Measurements from ENCODE around the gene ATP10A. TPM values are rescaled to one million over a fixed set of nuclear protein-coding genes. Genes with fewer than 3 reads are reported as not detected.

ATP10A gene
- total RNA-seq, 4 donors from 2014 or later, result 1.4 to 10.0 (median 3.6) TPM

GRCh38 chr15:25766417-25766816 is 96.7 kb downstream of the ATP10A start:
- in situ Hi-C loops (cut with MboI; ENCODE audit: low pct_ligation_motif_present in 1 of 4, low pct_unique_long_range_greater_than_20kb in 1 of 4, low sequenced_read_pairs in 3 of 4), result no loop called here
- TF ChIP-seq CTCF (IDR thresholded peaks at IDR 0.05) (no peak), EP300 (IDR thresholded peaks at IDR 0.05; ENCODE audit: low read depth) (no peak), POLR2A (IDR thresholded peaks at IDR 0.05) (no peak), POLR2AphosphoS5 (IDR thresholded peaks at IDR 0.05) (no peak)
- 92% methylated on average over 7 of the region's 7 CpGs; no CpG with 5 or more reads in 1 of the 2 donors for WGBS, 2 donors (ENCODE audit: low coverage in 1 of 2)
- Histone ChIP-seq H3K9me3 (no peaks in the 10 kb centered on the region), H3K4me1 (no peaks in the 10 kb centered on the region), H3K4me3 (no peak overlapping the region), H3K36me3 (no peaks in the 10 kb centered on the region), H3K27ac (no peak overlapping the region), H3K27me3 (no peaks in the 10 kb centered on the region)
- DNase-seq, result no peak
- intact Hi-C loops (cut with DNase I; ENCODE audit: low total_unique reads), result no loop called here

- Histone ChIP-seq H3K36me3 (no peaks in the 10 kb centered on the region), H3K9me3 (no peaks in the 10 kb centered on the region), H3K27ac (no peak overlapping the region), H3K4me1 (no peaks in the 10 kb centered on the region), H3K27me3 (no peaks in the 10 kb centered on the region), H3K4me3 (no peak overlapping the region)
- no peak for DNase-seq
- 87 to 93% methylated on average over 7 to 14 of the region's 14 CpGs for WGBS, 2 donors (ENCODE audit: low coverage in 1 of 2)
- in situ Hi-C loops (cut with MboI; ENCODE audit: low pct_ligation_motif_present in 1 of 4, low pct_unique_long_range_greater_than_20kb in 1 of 4, low sequenced_read_pairs in 3 of 4) (no loop called here), intact Hi-C loops (cut with DNase I; ENCODE audit: low total_unique reads) (no loop called here)
- TF ChIP-seq CTCF (IDR thresholded peaks at IDR 0.05) (no peak), POLR2A (IDR thresholded peaks at IDR 0.05) (no peak), EP300 (IDR thresholded peaks at IDR 0.05; ENCODE audit: low read depth) (no peak), POLR2AphosphoS5 (IDR thresholded peaks at IDR 0.05) (no peak)
Measured at GRCh38 chr15:25764980-25765735, 98.0 kb downstream of the ATP10A start.

- no peaks in the 10 kb centered on the region for H3K4me1 ChIP-seq
- in situ Hi-C loops (cut with MboI; ENCODE audit: low pct_ligation_motif_present in 1 of 4, low pct_unique_long_range_greater_than_20kb in 1 of 4, low sequenced_read_pairs in 3 of 4), result no loop called here
- H3K27ac ChIP-seq, result no peak overlapping the region
- intact Hi-C loops (cut with DNase I; ENCODE audit: low total_unique reads), result loop anchor here (1.0 kb wide), 1 partner anchor 35 kb away; no protein-coding TSS in a partner anchor
- no peaks in the 10 kb centered on the region for H3K27me3 ChIP-seq
- H3K36me3 ChIP-seq, result no peaks in the 10 kb centered on the region
- 96% methylated on average over 7 of the region's 7 CpGs; no CpG with 5 or more reads in 1 of the 2 donors for WGBS, 2 donors (ENCODE audit: low coverage in 1 of 2)
- TF ChIP-seq CTCF (IDR thresholded peaks at IDR 0.05) (no peak), EP300 (IDR thresholded peaks at IDR 0.05; ENCODE audit: low read depth) (no peak)
- H3K4me3 ChIP-seq, result no peak overlapping the region
- no peaks in the 10 kb centered on the region for H3K9me3 ChIP-seq
- no peak for DNase-seq
Measured at GRCh38 chr15:25763954-25764353, 99.2 kb downstream of the ATP10A start.

GRCh38 chr15:25763331-25763751 is 99.8 kb downstream of the ATP10A start:
- intact Hi-C loops (cut with DNase I; ENCODE audit: low total_unique reads), result loop anchor here (1.0 kb wide), 1 partner anchor 36 kb away; no protein-coding TSS in a partner anchor
- Histone ChIP-seq H3K36me3 (no peaks in the 10 kb centered on the region), H3K27me3 (no peaks in the 10 kb centered on the region), H3K9me3 (no peaks in the 10 kb centered on the region), H3K4me3 (no peak overlapping the region), H3K27ac (no peak overlapping the region), H3K4me1 (no peaks in the 10 kb centered on the region)
- no peak for TF ChIP-seq CTCF (IDR thresholded peaks at IDR 0.05)
- TF ChIP-seq POLR2AphosphoS5 (IDR thresholded peaks at IDR 0.05), result no peak
- TF ChIP-seq POLR2A (IDR thresholded peaks at IDR 0.05), result no peak
- TF ChIP-seq EP300 (IDR thresholded peaks at IDR 0.05; ENCODE audit: low read depth), result no peak
- WGBS, 2 donors (ENCODE audit: low coverage in 1 of 2), result 64 to 80% methylated on average over 1 to 4 of the region's 4 CpGs
- in situ Hi-C loops (cut with MboI; ENCODE audit: low pct_ligation_motif_present in 1 of 4, low pct_unique_long_range_greater_than_20kb in 1 of 4, low sequenced_read_pairs in 3 of 4), result no loop called here
- no peak for DNase-seq
